HCT116 (cell line): Measurements from ENCODE around the gene OR2T6. TPM values are rescaled to one million over a fixed set of nuclear protein-coding genes. Genes with fewer than 3 reads are reported as not detected.

Source experiments
- ATAC-seq: fragments of 200-7000 bp; cut with Tn5 transposase; 2 replicates; pipeline ENCODE4 v1.9.1; 2020; ENCODE audit warnings: mild to moderate bottlenecking, moderate library complexity
- BruUV-seq: library from RNA; stranded (reverse); fragments of 400-500 nt; replicated peaks from 2 replicates; lab custom pipeline; 2021; lab: Mats Ljungman, UMichigan
- CTCF ChIA-PET: fragments of 300-600 bp; sonication (Branson Sonifier 250); formaldehyde crosslinking; loops from one replicate; lab custom pipeline; 2021; ENCODE audit warnings: antibody characterized with exemption; lab: Charles Lee
- POLR2A ChIA-PET: fragments of 300-600, 350-600 bp; sonication (Branson Sonifier 250); formaldehyde crosslinking; loops from one replicate; lab custom pipeline; 2021; ENCODE audit warnings: antibody characterized with exemption; lab: Charles Lee
- RAD21 ChIA-PET, 2 experiments: fragments of 300-600 bp; sonication (Branson Sonifier 250); formaldehyde crosslinking; loops; one replicate each; lab custom pipeline; 2023; ENCODE audit warnings: low total read pairs in 2 of 2; ENCODE audit not compliant: uncharacterized antibody in 2 of 2, unreplicated experiment in 2 of 2, low non-redundant PET in 1 of 2; lab: Charles Lee
- DNase-seq: peaks from one replicate; pipeline ENCODE4 v3.0.0-alpha.2; 2010; ENCODE audit warnings: low read depth, low spot score
- H2AFZ ChIP-seq: fragments of 200-600 bp; shearing (Covaris generic), sonication (generic); 2 replicates; pipeline ENCODE4 v1.6.1; 2017; ENCODE audit warnings: low read depth, mixed run types, mixed read lengths, antibody characterized with exemption, low read length; ENCODE audit not compliant: poor library complexity, severe bottlenecking
- H3K27ac ChIP-seq: 2 replicates; pipeline ENCODE4 v1.5.1; 2012; ENCODE audit warnings: low read depth, low read length
- H3K27me3 ChIP-seq: fragments of 200-600 bp; sonication (generic); 2 replicates; pipeline ENCODE4 v1.6.1; 2016; ENCODE audit warnings: mixed run types, low read length, mixed read lengths; ENCODE audit not compliant: insufficient read depth
- H3K36me3 ChIP-seq, 2 experiments: fragments of 200-500 bp in 1 of 2; fragments of 200-600 bp in 1 of 2; sonication (Bioruptor generic) in 1 of 2; sonication (generic) in 1 of 2; 2 replicates each; pipeline versions ENCODE4 v1.5.1 to v1.6.1; 2014 to 2016; ENCODE audit warnings: low read length in 2 of 2, inconsistent platforms in 1 of 2, mixed read lengths in 1 of 2, mixed run types in 1 of 2; ENCODE audit not compliant: insufficient read depth in 2 of 2, control insufficient read depth in 1 of 2
- H3K4me1 ChIP-seq, 2 experiments: fragments of 200-600 bp in 1 of 2; sonication (generic) in 1 of 2; 2 replicates each; pipeline versions ENCODE4 v1.5.1 to v1.6.1; 2012 to 2017; ENCODE audit warnings: low read length in 2 of 2, inconsistent platforms in 1 of 2, mild to moderate bottlenecking in 1 of 2, mixed read lengths in 1 of 2, mixed run types in 1 of 2, moderate library complexity in 1 of 2; ENCODE audit not compliant: insufficient read depth in 2 of 2, control insufficient read depth in 1 of 2
- H3K4me2 ChIP-seq: fragments of 200-600 bp; sonication (generic); 2 replicates; pipeline ENCODE4 v1.6.1; 2017; ENCODE audit warnings: mixed run types, low read length, mixed read lengths
- H3K4me3 ChIP-seq, 2 experiments: fragments of 200-600 bp in 1 of 2; sonication (generic) in 1 of 2; replicated peaks in 1 of 2; 2 replicates each; pipeline ENCODE4 v1.5.1; 2011 to 2016; ENCODE audit warnings: low read length in 2 of 2, control low read depth in 1 of 2, low read depth in 1 of 2, mild to moderate bottlenecking in 1 of 2, mixed read lengths in 1 of 2, mixed run types in 1 of 2
- H3K79me2 ChIP-seq: fragments of 200-600 bp; sonication (generic); 2 replicates; pipeline ENCODE4 v1.6.1; 2017; ENCODE audit warnings: mild to moderate bottlenecking, mixed run types, low read length, moderate library complexity, mixed read lengths; ENCODE audit not compliant: insufficient read depth
- H3K9ac ChIP-seq: fragments of 200-600 bp; sonication (generic); 2 replicates; pipeline ENCODE4 v1.6.1; 2016; ENCODE audit warnings: low read length, mixed read lengths
- H3K9me2 ChIP-seq: fragments of 200-600 bp; sonication (generic), shearing (Covaris generic); 2 replicates; pipeline ENCODE4 v1.6.1; 2017; ENCODE audit warnings: mixed run types, mild to moderate bottlenecking, moderate library complexity; ENCODE audit not compliant: insufficient read depth
- H3K9me3 ChIP-seq, 2 experiments: fragments of 200-500 bp in 1 of 2; fragments of 200-600 bp in 1 of 2; sonication (Bioruptor generic) in 1 of 2; sonication (generic) in 1 of 2; 2 replicates each; pipeline ENCODE4 v1.6.1; 2014 to 2017; ENCODE audit warnings: low read length in 2 of 2, mixed read lengths in 2 of 2, inconsistent platforms in 1 of 2, low read depth in 1 of 2, mild to moderate bottlenecking in 1 of 2, mixed run types in 1 of 2, moderate library complexity in 1 of 2; ENCODE audit not compliant: control insufficient read depth in 1 of 2, insufficient read depth in 1 of 2
- H4K20me1 ChIP-seq: fragments of 200-600 bp; sonication (generic), shearing (Covaris generic); 2 replicates; pipeline ENCODE4 v1.6.1; 2017; ENCODE audit warnings: mixed run types, mild to moderate bottlenecking, moderate library complexity; ENCODE audit not compliant: insufficient read depth
- ATF3 ChIP-seq: IDR thresholded peaks from 2 replicates; pipeline ENCODE4 v1.6.1; 2012
- CBX3 ChIP-seq: IDR thresholded peaks from 2 replicates; pipeline ENCODE4 v1.6.1; 2012; ENCODE audit warnings: low read depth
- EGR1 ChIP-seq: IDR thresholded peaks from 2 replicates; pipeline ENCODE4 v1.6.1; 2012; ENCODE audit warnings: low read depth
- ELF1 ChIP-seq: IDR thresholded peaks from 2 replicates; pipeline ENCODE4 v1.6.1; 2012; ENCODE audit warnings: low read depth, borderline replicate concordance
- EZH2 ChIP-seq: fragments of 200-600 bp; sonication (generic); IDR thresholded peaks from 2 replicates; pipeline ENCODE4 v1.6.1; 2017; ENCODE audit warnings: antibody characterized with exemption, mixed run types
- POLR2AphosphoS5 ChIP-seq: IDR thresholded peaks from 2 replicates; pipeline ENCODE4 v1.6.1; 2011; ENCODE audit warnings: mild to moderate bottlenecking, low read depth, low read length, moderate library complexity
- RAD21 ChIP-seq: IDR thresholded peaks from 2 replicates; pipeline ENCODE4 v1.6.1; 2012; ENCODE audit warnings: low read depth, mild to moderate bottlenecking
- SIN3A ChIP-seq: IDR thresholded peaks from 2 replicates; pipeline ENCODE4 v1.6.1; 2012; ENCODE audit warnings: low read depth
- SP1 ChIP-seq: IDR thresholded peaks from 2 replicates; pipeline ENCODE4 v1.6.1; 2012; ENCODE audit warnings: low read depth
- SRF ChIP-seq: IDR thresholded peaks from 2 replicates; pipeline ENCODE4 v1.6.1; 2012; ENCODE audit warnings: low read depth
- TCF7L2 ChIP-seq: IDR thresholded peaks from 2 replicates; pipeline ENCODE4 v1.7.0; 2011; ENCODE audit warnings: borderline replicate concordance, inconsistent platforms; ENCODE audit not compliant: insufficient read depth, insufficient read length; ENCODE audit errors: extremely low read depth
- YY1 ChIP-seq: IDR thresholded peaks from 2 replicates; pipeline ENCODE4 v1.6.1; 2011; ENCODE audit warnings: low read length, low read depth, moderate library complexity, mild to moderate bottlenecking; ENCODE audit not compliant: insufficient replicate concordance; ENCODE audit errors: extremely low read depth
- ZNF274 ChIP-seq: fragments of 200-500 bp; sonication (Bioruptor generic); IDR thresholded peaks from 2 replicates; pipeline ENCODE4 v1.6.1; 2014; ENCODE audit warnings: mild to moderate bottlenecking, low read depth, low read length, inconsistent platforms
- intact Hi-C: fragments of 100-400 bp; cut with micrococcal nuclease; formaldehyde crosslinking; loops from 2 replicates; pipeline ENCODE4 v1.10.0; 2022
- total RNA-seq: library from RNA; stranded (reverse); gene quantifications from one replicate; pipeline ENCODE4 v1.2.1, GENCODE V29; 2021; ENCODE audit not compliant: unreplicated experiment

Gene OR2T6
- total RNA-seq, 1 experiment from 2014 or later = not detected

GRCh38 chr1:248393050-248393449, 17.5 kb downstream of the OR2T6 start:
- intact Hi-C loops = no loop called here
- POLR2A ChIA-PET = no interaction called here
- H3K9me3 ChIP-seq = peaks cover 7 to 8% of the 10 kb centered on the region in 2 experiments; a peak in 2 of 4 replicates
- ATAC-seq (no peak), DNase-seq (no peak)
- BruUV-seq = no TSS peak
- H3K36me3 ChIP-seq = no peaks in the 10 kb centered on the region
- no peaks in the 10 kb centered on the region for H4K20me1 ChIP-seq
- H3K27ac ChIP-seq = no peak overlapping the region
- no peak overlapping the region for H3K4me2 ChIP-seq
- H3K4me3 ChIP-seq = no peak overlapping the region
- TF ChIP-seq CBX3 (no peak), EGR1 (no peak), SP1 (no peak), YY1 (no peak), EZH2 (no peak)
- TF ChIP-seq, all 23 proteins: peak for 0
- Histone ChIP-seq H3K79me2 (no peaks in the 10 kb centered on the region), H3K4me1 (no peaks in the 10 kb centered on the region), H3K9me2 (no peaks in the 10 kb centered on the region), H3K27me3 (no peaks in the 10 kb centered on the region), H3K9ac (no peak overlapping the region), H2AFZ (no peak overlapping the region)
- ChIA-PET RAD21 (no interaction called here), CTCF (no interaction called here)

- ChIA-PET RAD21 (no interaction called here), CTCF (no interaction called here), POLR2A (no interaction called here)
- H3K4me3 ChIP-seq = no peak within 1 kb of the TSS
- TF ChIP-seq ELF1 = no peak
- TF ChIP-seq SP1 = no peak
- no peak for TF ChIP-seq SIN3A
- TF ChIP-seq RAD21 = no peak
- no peak for TF ChIP-seq POLR2AphosphoS5
- TF ChIP-seq TCF7L2 = no peak
- TF ChIP-seq SRF = no peak
- no peak for TF ChIP-seq CBX3
- TF ChIP-seq ATF3 = no peak
- TF ChIP-seq ZNF274 = no peak
- no peak for TF ChIP-seq YY1
- H4K20me1 ChIP-seq = no peaks in the 10 kb centered on the region
- H3K27ac ChIP-seq = no peak within 1 kb of the TSS
- H3K4me1 ChIP-seq = no peaks in the 10 kb centered on the region
- DNase-seq (no peak), ATAC-seq (no peak)
- H3K9ac ChIP-seq = no peak within 1 kb of the TSS
- H3K36me3 ChIP-seq = no peaks in the 10 kb centered on the region
- intact Hi-C loops = no loop called here
- no peaks in the 10 kb centered on the region for H3K27me3 ChIP-seq
- H3K9me2 ChIP-seq = no peaks in the 10 kb centered on the region
- H3K9me3 ChIP-seq = peaks cover 15 to 16% of the 10 kb centered on the region in 2 experiments; a peak in 2 of 4 replicates
- no peak within 1 kb of the TSS for H3K4me2 ChIP-seq
- H3K79me2 ChIP-seq = no peaks in the 10 kb centered on the region
- no peak within 1 kb of the TSS for H2AFZ ChIP-seq
- BruUV-seq = no TSS peak
These were observed 27.2 kb downstream of the OR2T6 start, which contains the start of gene OR2T1 for GRCh38 chr1:248402748-248403147. TSS of gene OR2T1 (plus strand) at chr1:248403048. CDS start at chr1:248406148, 3,100 bp downstream.
